Measurements from ENCODE around the gene MITF. TPM values are rescaled to one million over a fixed set of nuclear protein-coding genes. Genes with fewer than 3 reads are reported as not detected.

MITF gene
- total RNA-seq, 4 donors from 2014 or later = 71.1 to 139 (median 109) TPM

DNA sequence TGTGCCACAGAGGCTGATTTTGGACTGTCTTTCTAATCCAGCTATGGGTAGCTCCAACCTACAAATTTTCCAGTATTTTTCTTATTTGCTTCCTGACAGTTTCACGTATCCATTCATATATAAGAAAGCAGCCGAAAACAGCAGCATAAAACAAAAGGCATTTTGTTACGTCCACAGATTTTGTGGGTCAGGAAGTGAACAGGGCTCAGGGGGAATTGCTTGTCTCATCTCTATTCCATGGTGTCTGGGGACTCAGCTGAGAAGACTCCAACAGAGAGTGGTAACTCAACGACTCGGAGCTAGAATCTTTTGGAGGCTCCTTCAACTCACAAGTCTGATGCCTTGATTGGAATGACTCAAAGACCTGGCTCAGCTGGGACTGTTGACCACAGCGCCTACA lies 248.6 kb downstream of the MITF start:
- no peak overlapping the region for H3K27ac ChIP-seq
- no peaks in the 10 kb centered on the region for H3K9me3 ChIP-seq
- in situ Hi-C loops (cut with MboI; ENCODE audit: low sequenced_read_pairs in 4 of 4) (no loop called here), intact Hi-C loops (cut with DNase I; ENCODE audit: low total_unique reads) (no loop called here)
- no peak for ATAC-seq
- no peaks in the 10 kb centered on the region for H3K4me1 ChIP-seq
- no peaks in the 10 kb centered on the region for H3K36me3 ChIP-seq
- no peak overlapping the region for H3K4me3 ChIP-seq
- TF ChIP-seq CTCF (IDR thresholded peaks at IDR 0.05 in 4 of 5, conservative IDR thresholded peaks at IDR 0.05 in 1 of 5) (no peak), POLR2A (IDR thresholded peaks at IDR 0.05) (no peak)
- H3K27me3 ChIP-seq = no peaks in the 10 kb centered on the region
- no peak for DNase-seq

DNA sequence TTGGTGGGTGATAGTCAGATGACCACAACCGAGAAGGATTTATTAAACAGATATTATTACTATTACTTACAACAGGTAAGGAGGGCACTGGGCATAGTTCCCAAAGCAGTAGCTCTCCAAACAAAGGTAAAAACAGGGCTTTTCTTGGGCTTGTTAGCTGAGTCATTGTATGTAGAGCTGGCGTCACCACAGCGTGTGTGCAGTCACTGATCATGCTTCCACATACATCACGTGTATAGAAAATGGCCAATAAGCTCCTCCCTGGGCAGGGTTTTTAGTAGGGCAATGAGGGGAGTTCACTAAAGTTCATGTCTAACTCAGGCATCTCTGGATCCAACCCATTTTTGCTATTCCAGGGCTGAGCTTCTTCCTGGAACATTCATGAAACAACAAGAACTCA lies 254.5 kb downstream of the MITF start:
- Histone ChIP-seq H3K27ac (no peak overlapping the region), H3K27me3 (no peaks in the 10 kb centered on the region), H3K4me3 (no peak overlapping the region), H3K36me3 (no peaks in the 10 kb centered on the region), H3K9me3 (no peaks in the 10 kb centered on the region), H3K4me1 (peaks cover 0 to 3% of the 10 kb centered on the region in 2 donors)
- intact Hi-C loops (cut with DNase I; ENCODE audit: low total_unique reads) (no loop called here), in situ Hi-C loops (cut with MboI; ENCODE audit: low sequenced_read_pairs in 4 of 4) (no loop called here)
- no peak for ATAC-seq
- DNase-seq = no peak
- no peak for TF ChIP-seq CTCF (IDR thresholded peaks at IDR 0.05 in 4 of 5, conservative IDR thresholded peaks at IDR 0.05 in 1 of 5)
- no peak for TF ChIP-seq POLR2A (IDR thresholded peaks at IDR 0.05)

GRCh38 chr3:69994919-69995318 lies 255.7 kb downstream of the MITF start:
- TF ChIP-seq POLR2A (IDR thresholded peaks at IDR 0.05) (no peak), CTCF (IDR thresholded peaks at IDR 0.05 in 4 of 5, conservative IDR thresholded peaks at IDR 0.05 in 1 of 5) (no peak)
- intact Hi-C loops (cut with DNase I; ENCODE audit: low total_unique reads) = no loop called here
- Histone ChIP-seq H3K27ac (no peak overlapping the region), H3K9me3 (no peaks in the 10 kb centered on the region), H3K27me3 (no peaks in the 10 kb centered on the region), H3K36me3 (no peaks in the 10 kb centered on the region), H3K4me3 (no peak overlapping the region), H3K4me1 (peaks cover 0 to 3% of the 10 kb centered on the region in 2 donors)
- in situ Hi-C loops (cut with MboI; ENCODE audit: low sequenced_read_pairs in 4 of 4) = no loop called here
- DNase-seq (no peak), ATAC-seq (no peak)

DNA sequence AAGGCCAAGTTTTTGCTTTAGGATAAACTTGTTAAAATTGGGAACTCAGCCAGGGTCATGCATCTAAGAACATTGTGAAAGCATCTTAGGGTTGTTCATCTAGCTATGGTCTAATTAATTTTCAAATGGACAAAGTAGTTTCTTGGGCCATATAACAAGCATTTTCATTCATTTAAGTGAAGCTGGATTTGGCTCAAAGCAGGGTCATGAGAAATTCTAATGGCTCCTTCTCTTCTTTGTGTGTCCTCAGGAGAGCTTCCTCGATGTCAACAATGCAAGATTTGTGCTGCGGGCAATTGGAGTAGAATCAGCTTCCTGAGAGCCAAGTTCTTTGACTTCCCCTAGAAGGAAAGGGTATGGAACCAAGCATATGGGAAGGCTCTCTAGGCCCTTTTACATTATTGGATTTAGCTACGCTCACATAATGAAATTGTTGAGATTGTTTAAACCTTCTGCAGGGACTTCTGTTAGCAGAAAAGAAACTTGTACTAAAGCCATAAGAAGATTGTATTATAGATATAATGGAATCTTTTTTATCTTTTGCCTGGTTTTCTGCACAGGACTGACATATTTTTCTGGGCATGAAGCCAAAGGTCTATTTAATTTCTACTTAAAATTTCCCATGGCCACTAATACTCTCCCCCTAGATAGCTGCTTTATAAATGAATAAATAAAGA lies 258.5 kb downstream of the MITF start:
- Histone ChIP-seq H3K27ac (no peak overlapping the region), H3K4me1 (peaks cover 0 to 3% of the 10 kb centered on the region in 2 donors), H3K36me3 (no peaks in the 10 kb centered on the region), H3K4me3 (no peak overlapping the region), H3K27me3 (no peaks in the 10 kb centered on the region), H3K9me3 (no peaks in the 10 kb centered on the region)
- DNase-seq = no peak
- intact Hi-C loops (cut with DNase I; ENCODE audit: low total_unique reads) = no loop called here
- in situ Hi-C loops (cut with MboI; ENCODE audit: low sequenced_read_pairs in 4 of 4) = no loop called here
- ATAC-seq = no peak
- TF ChIP-seq POLR2A (IDR thresholded peaks at IDR 0.05) (no peak), CTCF (IDR thresholded peaks at IDR 0.05 in 4 of 5, conservative IDR thresholded peaks at IDR 0.05 in 1 of 5) (no peak)

DNA sequence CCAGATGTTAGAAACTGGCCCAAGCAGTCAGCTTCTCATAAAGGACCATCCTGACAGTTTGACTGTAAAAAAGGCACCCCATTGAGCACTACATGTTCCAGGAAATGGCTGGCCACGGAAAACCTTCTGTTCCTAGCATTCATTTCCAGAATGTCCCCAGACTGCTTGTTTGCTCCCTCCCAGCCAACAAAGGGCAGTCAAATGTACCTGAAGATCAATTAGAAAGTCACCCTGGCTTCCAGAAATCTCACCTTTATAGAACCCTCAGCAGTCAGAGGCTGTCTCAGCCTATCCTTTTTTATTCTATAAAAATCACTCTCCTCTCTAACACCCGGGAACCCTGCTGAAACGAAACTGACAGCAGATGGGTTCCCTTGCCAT lies 259.5 kb downstream of the MITF start:
- Histone ChIP-seq H3K27me3 (no peaks in the 10 kb centered on the region), H3K9me3 (no peaks in the 10 kb centered on the region), H3K4me1 (peaks cover 0 to 3% of the 10 kb centered on the region in 2 donors), H3K36me3 (no peaks in the 10 kb centered on the region), H3K4me3 (peak overlapping the region in 2 of 4 donors; percentile 19 to 51), H3K27ac (no peak overlapping the region)
- ATAC-seq (no peak), DNase-seq (no peak)
- TF ChIP-seq POLR2A (IDR thresholded peaks at IDR 0.05) (no peak), CTCF (IDR thresholded peaks at IDR 0.05 in 4 of 5, conservative IDR thresholded peaks at IDR 0.05 in 1 of 5) (no peak)
- in situ Hi-C loops (cut with MboI; ENCODE audit: low sequenced_read_pairs in 4 of 4) (no loop called here), intact Hi-C loops (cut with DNase I; ENCODE audit: low total_unique reads) (no loop called here)

Data from gastrocnemius medialis (tissue), 4 donors.